GM10847 (cell line): ENCODE data around the gene PTPN13.

Experiments used
- POLR2A ChIP-seq: IDR thresholded peaks from 2 replicates; pipeline ENCODE4 v1.6.1; 2011; ENCODE audit not compliant: insufficient read length; ENCODE audit errors: extremely low read depth

The PTPN13 gene

DNA sequence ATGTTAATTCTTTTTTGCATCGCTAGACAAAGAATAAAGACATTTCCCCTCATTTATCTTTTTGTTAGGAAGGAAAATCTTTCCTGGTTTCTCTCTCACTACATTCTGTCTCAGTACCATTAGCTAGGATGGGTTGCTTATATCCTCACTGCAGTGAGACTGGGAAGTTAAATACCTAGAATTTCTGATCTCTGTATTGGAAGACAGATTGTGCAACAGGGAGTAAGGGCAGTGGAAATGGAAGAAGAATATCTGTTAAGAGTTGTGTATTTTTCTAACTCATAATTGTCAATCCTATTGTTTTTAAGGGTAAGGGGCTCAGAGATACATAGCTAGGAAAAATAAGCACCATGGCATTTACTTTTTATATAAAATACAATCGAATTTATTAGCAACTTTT is 19.6 kb downstream of the PTPN13 start:
- TF ChIP-seq POLR2A = no peak

- no peak for TF ChIP-seq POLR2A
Observed at GRCh38 chr4:86614865-86615264, 20.8 kb downstream of the PTPN13 start.

DNA sequence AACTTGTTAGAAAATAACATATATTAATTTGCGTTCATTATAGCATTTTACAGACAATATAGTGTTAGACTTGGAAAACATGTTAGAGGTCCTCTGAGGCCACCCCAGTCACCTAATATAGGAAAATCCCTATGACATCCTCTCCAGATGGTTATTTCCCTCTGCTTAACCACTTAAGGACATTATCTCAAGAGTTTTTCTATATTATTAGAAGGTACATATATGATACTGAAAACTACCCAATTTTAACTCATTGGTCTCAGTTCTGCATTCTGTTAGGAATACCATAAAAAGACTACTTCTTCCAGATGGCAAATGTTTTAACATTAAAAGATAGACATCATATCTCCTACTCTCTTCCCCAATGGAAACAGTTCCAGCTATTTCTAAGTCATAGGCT is 21.4 kb downstream of the PTPN13 start:
- TF ChIP-seq POLR2A = no peak

- no peak for TF ChIP-seq POLR2A
Observed at GRCh38 chr4:86619656-86620055, 25.5 kb downstream of the PTPN13 start.

DNA sequence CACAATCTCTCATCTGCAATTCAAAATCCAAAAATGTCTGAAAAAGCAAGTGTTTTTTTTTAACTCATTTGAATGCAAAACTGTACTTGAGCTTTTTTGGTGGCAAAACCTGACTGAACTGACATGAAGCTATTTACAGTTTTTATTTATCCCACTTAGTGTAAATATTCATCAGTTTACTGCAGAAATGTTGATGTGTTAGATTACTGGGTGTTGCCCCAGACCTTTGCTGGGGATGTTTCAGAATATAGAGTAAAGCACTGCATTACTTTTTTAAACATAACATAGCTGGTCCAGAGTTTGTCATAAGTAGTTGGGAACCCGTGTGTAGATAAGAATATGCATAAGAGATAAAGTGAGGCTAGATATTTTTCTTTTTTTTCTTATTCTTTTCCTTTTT is 27.3 kb downstream of the PTPN13 start:
- TF ChIP-seq POLR2A = no peak

DNA sequence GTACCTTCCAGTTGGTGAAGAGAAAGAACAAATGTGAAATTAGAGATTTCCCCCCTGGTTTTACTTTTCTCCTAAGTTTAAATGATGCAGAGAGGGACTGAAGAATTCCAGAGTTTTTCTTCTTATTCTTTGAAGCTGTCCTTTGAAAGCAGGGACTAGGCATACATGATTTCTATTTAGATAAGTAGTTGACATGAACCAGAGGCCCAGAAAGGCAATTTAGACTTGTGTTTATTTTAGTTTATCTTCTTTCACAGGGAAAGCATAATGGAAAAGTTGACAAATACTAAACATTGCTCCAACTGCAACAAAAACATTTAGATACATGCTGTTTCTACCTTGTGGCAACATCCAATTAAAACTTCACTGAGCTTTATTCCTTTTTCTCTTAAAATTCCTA is 32.0 kb downstream of the PTPN13 start:
- TF ChIP-seq POLR2A = no peak

GRCh38 chr4:86627462-86628135 is 33.5 kb downstream of the PTPN13 start:
- no peak for TF ChIP-seq POLR2A

- no peak for TF ChIP-seq POLR2A
Observed at GRCh38 chr4:86630629-86631028, 36.5 kb downstream of the PTPN13 start.

DNA sequence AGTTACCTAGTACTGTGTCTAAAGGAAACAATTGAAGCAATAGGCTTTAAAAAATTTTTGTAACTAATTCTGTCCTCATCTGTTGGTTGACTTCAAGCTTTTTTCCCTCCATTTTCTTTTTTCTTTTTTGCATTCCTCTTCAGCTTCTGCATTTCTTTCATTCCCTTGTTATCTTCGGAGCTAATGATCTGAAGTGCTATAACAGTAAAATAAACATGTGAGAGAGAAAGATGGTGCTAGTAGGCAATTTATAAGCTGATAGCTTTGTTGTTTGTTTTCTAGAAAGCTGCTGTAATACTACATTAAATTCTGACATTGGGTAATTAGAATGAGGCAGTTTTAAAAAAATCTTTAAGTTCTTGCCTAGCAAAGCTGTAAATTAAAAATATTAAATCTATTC is 37.1 kb downstream of the PTPN13 start:
- TF ChIP-seq POLR2A = no peak

DNA sequence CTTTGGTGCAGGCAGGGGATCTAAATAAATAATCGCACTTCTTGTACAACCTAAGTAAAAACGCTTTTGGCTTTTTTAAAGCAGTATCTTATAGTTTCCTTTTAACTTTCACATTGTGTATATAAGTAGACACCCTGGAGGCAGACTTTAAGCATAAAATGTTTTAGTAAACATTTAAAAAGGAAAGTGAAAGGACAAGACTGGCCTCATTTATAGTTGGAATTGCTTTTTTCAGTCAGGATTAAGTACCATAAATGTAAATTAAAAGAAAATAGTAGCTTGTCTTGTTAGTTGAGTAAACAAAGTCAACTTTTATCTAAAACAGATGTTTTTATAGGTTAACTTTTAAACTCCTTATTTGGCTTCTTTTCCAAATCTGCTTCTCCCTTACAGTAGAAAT is 39.7 kb downstream of the PTPN13 start:
- no peak for TF ChIP-seq POLR2A

GRCh38 chr4:86640469-86640868 is 46.4 kb downstream of the PTPN13 start:
- no peak for TF ChIP-seq POLR2A

DNA sequence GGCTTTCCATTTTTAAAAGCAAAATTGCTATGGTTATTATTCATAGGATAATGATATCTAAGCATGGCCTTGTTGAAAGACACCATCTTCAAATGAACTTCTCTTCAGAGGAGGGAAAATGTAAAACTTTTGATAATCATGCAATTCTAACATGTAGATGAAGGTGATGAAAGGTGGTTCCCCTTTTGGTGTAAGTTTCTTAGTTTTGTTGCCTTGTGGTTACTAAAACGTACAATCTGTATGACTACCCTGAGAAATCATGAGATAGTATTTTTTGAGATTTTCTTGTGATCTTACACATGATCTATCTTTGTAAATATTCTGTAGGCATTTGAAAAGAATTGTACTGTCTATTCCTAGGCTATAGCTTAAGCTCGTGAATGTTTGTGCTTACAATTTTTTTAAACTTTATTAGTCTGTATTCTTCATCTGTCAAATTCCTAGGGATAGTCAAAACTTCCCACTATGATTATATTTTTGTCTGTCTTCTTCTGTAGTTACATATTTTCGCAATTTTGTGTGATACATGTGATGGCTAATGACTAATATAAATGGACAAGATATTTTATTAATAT is 47.5 kb downstream of the PTPN13 start:
- no peak for TF ChIP-seq POLR2A

DNA sequence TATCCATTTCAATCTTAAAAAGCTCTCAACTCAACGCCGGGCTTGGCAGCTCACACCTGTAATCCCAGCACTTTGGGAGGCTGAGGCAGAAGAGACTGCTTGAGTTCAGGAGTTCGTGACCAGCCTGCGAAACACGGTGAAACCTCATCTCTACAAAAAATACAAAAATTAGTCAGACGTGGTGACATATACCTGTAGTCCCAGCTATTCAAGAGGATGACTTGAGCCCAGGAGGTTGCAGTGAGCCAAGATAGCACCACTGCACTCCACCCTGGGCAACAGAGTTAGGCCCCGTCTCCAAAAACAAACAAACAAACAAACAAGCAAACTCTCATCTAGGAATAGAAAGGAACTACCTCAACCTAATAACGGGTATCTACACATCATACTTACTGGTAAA is 50.8 kb downstream of the PTPN13 start:
- no peak for TF ChIP-seq POLR2A

DNA sequence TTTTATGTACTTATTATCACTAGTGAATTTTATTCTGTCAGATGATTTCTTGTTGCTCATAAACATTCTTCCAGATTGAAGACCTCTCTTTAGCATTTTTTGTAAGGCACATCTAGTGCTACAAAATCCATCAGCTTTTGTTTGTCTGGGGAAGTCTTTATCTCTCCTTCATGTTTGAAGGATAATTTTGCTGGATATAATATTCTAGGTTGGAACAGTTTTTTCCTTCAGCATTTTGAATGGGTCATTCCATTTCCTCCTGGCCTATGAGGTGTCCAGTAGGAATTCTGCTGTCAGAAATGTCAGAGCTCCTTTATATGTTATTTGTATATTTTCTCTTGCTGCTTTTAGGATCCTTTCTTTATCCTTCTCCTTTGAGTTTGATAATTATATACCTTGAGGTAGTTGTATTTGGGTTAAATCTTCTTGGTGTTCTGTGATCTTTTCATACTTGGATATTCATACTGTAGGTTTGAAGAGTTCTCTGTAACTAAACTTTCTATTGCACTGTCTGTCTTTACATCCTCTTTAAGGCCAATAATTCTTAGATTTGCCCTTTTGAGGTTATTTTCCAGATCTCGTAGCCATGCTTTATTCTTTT is 58.3 kb downstream of the PTPN13 start:
- TF ChIP-seq POLR2A = no peak

DNA sequence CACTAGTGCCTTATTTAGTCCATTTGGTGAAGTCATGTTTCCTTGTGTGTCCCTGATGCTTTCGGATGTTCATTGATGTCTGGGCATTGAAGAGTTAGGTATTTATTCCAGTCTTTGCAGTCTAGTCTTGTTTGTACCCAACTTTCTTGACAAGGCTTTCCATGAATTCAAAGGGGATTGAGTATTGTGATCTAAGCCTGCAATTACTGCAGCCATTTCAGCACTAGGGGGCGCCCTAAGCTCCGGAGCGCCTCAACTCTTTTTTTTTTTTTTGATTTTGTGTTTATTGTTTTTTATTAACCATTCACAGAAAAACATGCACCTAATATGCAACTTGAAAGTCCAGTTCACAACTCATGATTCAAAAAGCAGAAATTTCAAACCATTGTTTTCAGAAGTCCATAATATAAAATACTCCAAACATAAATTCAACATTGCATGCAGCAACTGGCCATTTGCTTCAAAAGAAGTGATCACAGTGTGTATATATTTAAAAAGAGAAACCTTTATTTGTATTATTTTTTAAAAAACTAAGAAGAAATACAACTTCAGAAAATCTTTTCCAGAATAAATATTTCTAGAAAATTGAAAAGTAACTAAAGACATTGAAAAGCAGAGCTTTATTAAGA is 59.2 kb downstream of the PTPN13 start:
- no peak for TF ChIP-seq POLR2A

GRCh38 chr4:86657382-86657781 is 63.3 kb downstream of the PTPN13 start:
- no peak for TF ChIP-seq POLR2A
